GM18907 (cell line): Measurements from ENCODE around the gene ABCA4.

Source experiments
- ATAC-seq: cut with Tn5 transposase; IDR thresholded peaks from one replicate; pipeline ENCODE4 v1.9.1; 2021; ENCODE audit warnings: mild to moderate bottlenecking, moderate library complexity; ENCODE audit not compliant: unreplicated experiment

The ABCA4 gene

DNA sequence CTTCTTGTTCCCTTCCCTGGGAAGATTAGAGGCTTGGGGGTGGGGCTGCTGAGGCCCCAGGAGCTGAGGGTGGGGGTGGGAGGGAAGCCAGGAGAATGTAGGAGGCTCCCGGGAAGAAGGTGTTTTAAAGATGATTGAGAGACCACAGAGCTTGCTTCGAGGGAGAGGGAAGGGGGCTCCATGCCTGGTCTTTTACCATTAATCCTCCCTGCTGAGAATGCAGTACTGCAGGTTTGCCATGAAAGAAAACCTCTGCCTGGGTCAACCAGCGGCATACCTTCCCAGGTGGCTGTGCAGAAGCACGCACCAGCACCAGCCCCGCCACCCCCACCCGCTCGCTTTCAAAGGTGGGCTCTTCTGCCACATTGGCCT lies 15.4 kb downstream of the ABCA4 start:
- no peak for ATAC-seq

DNA sequence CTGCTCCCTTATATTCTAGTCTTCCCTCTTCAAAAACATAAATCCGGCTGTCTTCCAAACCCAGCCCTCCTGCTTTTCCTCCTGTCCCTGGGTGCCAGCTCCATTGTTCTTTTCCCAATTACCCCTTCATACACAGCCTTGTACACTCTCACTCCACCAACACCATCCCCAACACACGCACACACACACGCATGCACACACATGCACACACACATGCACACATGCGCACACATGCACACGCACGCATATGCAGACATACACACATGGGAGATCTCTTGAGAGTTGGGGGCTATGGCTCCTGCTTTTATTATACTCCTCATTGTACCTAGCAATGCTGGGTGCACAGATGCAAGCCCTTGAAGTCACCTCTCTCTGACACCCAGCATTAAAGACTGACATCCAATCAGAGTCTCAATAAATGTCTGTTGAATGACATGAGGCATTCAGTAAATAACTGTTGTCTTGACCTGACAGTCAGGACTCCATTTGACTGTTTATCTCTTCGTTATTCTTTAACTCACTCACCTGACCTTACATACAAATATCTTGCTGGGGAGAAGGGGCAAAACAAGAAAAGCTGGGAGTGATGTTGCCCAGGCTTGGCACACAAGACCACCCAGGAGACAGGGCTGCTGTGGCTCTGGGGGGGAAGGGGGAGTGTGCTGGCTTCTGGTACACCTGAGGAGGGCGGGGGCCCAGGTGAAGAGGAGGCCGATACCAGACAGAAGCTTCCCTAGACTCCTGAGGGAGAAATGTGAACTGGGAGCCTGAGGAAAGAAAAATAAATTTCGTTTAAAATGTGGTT lies 16.0 kb downstream of the ABCA4 start:
- no peak for ATAC-seq

DNA sequence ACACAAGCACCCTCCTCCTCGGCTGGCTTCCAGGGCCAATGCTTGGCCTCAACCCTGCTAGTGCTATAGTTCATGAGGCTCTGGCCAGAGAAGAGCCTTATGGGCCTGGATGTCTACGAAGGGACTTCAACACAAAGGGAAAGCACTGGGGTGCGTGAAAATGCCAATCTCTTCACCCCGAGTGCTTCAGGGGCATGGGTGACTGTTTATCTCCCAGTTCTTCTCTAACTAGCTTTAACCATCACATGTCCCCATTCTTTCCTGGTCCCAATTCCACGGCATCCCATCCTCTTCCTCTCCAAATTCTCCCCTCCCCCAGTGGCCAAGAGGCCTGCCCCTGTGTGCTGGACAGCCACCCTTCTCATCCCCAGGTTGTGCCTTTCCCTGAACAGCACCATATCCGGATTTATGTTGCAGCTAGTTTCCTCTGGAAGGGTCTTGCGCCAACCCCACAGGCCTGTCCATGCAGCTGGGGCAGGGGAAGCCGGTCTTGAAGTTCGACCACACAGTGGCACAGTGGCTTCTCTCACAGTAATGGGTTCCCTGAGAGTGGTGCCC lies 16.7 kb downstream of the ABCA4 start:
- no peak for ATAC-seq

DNA sequence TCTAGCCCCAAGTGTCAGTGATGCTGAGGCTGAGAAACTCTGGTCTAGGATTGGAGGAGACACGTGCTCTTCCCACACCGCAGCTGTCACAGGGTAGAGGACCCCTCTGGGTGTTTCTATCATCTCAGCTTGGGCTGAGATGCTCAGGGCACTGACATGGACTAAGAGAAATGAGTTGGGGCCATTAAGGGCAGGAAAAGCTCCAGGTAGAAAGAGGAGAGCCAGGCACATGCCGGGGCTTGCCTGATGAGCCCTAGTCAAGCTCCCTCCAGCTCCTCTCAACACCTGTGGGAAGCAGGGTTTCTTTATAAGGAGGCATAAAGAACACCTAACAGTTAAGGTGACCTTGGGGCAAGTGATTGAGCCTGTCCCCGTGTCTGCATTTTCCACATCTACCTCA lies 17.3 kb downstream of the ABCA4 start:
- no peak for ATAC-seq

GRCh38 chr1:94101613-94102525 lies 19.1 kb downstream of the ABCA4 start:
- ATAC-seq: no peak

DNA sequence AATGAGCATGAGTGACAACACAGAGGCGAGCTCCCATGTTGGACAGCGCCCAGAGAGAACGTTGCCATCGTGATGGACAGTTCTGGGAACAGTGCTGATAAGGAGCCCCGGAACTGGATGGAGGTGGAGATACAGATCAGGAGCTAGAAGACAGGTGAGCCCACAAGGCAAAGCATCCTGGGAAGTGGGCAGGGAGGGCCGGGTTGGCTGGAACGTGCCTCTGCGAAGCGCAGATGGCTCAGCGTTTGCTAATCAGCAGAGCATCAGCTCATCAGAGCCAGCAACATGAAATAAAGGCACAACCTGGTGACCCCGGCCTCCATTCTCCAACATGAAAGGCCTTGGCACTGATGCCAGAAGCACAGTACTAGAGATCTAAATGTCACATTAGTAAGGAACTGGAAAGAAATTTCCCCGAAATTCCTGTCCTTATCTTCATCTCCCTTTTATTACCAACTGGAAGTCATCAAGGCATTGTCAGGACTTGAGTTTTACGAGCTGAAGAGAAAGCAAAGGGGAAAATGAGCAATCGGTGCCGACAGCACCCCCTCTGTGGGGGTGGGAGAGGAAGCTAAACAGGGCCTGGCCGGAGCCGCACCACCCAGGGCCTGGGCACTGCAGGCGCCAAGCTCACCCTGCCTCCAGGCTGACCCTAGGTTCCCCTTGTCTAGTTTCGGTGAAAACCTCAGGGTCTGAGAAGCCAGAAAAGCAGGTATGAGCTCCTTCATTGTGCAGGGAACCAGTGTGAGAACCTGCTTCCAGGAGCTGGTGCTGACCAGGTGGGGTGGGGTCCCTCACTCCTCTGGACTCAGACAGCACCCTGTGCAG lies 19.9 kb downstream of the ABCA4 start:
- ATAC-seq: no peak

DNA sequence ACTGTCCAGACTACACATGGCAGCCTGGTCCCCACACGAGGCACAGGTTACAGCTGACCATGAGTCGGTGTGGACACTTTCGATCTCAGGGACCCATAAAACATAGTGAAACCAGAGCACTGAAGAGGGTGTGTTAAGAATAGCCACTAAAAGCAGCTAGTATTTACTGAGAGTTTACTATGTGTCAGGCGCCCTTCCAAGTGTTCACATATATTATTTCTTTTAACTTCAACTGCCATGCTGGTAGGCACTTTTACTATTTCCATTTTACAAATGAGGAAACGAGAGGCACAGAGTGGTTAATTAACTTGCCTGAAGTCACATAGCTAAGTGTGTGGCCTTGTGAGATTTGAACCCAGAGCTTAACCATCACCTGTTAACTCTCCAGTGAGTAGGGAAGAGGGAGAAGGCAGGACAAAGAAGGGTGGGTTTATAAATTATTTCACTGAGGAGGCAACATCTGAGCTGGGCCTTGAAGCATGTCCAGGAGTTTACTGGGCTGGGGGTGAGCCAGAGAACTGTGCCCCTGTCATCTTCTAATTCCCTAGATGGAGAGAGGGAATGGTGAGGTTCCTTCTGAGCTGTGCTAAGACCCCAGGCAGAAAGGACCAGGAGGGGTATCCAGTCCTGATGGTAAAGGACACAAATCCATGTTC lies 20.7 kb downstream of the ABCA4 start:
- no peak for ATAC-seq

DNA sequence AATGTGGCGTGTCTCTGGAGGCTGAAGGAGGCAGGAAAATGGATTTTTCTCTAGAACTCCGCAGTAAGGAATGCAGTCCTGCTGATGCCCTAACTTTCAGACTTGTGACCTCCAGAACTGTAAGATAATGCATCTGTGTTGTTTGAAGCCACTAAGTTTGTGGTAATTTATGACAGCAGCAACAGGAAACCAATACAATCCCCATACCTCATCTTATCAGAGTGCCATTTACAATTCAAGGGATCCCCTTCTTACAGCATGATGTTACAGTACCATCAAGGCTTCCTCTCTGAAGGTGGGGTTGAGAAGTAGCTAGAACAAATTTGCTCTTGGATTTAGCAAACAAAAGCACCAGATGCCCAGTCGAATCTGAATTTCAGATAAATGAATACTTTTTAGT lies 21.6 kb downstream of the ABCA4 start:
- no peak for ATAC-seq

DNA sequence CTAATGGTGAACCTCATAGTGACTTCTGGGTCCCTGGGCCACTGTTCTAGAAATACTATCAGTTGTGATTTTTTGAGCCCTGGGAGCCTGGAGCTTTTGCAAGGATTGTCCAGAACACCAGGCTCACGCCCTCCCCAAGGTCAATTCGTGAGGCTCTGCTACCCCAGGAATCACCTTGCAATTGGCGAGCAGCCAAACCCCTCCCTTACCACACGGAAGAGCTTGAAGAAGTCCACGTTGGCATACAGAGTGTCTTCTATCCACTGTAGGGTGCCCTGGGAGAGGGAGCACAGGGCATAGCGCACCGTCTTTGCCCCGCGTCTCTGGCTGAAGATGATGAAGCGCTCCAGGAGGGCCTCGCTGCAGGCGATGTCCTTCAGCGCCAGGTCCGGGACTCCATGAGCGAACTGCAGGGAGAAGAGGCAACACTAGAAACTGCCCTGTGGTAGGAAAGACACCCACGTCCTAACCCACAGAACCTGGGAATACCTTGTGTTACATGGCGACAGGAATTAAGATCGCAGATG lies 22.3 kb downstream of the ABCA4 start:
- ATAC-seq: no peak

DNA sequence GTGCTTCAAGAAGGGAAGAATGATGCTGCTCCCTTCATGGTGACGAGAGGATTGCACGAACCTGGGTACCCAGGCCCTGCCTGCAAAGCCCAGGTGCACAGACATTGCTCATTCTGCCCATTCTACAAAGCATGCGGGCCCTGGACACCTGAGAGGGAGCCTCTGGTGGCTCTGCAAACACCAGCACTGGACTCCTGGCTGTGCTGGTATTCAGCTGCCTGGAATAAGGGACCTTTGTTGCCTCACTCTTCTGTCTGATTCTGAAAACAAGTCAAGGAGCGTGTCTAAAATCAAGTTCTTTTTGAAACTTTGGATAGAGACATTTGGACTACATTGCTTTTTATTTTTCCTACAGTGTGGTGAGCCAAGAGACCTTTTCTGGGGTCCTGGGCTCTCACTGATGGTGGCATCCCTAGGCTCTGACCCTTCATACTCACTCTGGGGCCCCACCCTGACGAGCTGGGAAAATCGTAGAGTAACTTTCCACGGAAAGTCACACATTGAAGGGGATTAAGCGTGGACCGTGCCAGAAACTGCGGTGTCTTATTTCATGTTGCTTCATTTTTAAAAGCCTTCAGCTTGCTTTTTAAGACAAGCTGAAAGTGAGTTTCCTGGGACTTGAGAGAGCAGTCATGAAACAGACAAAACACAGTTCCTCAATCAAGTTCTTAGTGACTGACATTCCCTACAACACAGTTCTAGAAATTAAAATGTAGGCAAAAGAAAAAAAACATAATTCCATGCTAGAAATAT lies 24.0 kb downstream of the ABCA4 start:
- ATAC-seq: no peak

DNA sequence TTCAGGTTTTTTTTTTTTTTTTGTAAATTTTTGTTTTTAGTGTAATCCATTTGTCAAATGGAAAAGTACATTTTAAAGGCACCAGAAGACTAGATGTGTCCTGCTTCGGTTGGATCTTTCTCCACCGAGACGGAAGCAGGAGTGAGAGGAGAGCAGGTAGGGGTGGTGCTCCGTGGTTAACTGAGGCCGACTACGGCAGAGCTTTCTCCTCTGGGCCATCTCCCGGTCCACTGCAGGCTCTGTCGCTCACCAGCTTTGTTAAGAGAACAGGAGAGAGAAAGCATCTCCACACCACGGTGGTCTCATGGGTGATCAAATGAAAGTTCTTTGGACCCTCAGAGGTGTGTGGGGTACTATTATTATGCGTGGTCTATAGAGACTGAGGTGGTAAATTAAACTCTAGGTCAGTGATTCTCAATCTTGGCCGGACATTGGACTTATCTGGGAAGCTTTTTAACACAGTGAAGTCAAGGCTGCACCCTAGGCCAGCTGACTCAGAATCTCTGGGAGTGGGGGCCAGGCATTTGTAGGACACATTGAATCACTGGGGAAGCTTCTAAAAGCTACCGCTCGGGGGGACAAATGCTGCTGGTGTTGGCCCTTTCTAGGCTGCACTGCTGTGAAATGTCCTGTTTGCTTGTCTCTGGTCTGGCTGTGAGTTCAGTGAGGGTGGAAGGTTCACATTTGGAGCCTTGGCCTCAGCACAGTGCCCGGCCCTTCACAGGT lies 25.0 kb downstream of the ABCA4 start:
- ATAC-seq: no peak

DNA sequence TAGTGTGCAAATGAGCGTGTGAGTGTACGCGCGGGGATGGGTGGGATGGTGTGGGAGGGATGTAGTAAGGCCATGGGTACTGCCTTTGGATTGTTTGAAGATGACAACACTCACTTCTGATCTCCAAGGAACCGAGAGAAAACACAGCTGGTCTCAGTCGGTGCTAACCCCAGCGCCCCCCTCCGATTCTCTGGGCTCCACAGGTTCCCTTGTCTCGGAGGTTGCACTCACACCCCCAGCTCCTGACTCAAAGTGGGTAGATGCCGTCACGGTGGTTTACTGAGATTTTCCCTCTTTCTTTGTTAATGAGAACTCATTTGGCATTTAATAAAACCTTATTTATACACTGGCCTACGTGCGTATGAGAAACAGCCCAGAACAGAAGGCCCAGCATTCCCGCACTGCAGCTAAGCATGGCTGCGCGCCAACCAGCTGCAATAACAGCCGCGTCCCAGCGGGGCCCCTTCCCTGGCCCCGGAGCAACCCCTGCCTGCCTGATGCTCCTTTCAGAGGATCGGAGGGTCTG lies 25.8 kb downstream of the ABCA4 start:
- ATAC-seq: no peak

DNA sequence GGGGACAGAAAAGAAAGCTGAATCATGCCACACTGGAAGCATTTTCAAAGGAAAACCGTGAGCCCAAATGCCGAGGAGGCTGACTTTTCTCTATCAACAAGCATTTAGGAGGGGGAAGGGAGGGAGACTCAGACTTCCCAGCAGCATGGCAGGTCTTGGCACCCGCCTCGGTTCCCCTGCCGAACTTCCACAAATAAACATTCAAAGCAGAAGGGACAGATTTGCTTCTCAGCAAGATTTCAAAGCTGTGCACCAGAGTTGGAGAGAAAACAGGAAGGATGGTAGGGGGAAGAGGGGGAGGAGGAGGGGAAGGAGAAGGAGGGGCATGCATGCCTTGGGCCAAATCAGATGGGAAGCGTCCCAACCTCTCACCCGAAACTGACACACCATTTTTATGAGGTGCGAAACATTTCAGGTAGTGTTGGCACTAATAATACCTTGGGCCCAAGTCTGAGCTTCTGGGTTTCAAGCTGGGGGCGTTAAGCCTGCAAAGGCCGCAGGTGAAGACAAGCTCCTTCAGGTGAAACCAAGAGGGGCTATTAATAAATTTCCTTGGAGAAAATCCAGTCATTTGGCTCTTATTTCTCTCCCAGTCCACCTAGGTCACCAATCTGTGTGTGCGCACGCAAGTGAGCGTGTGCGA lies 26.4 kb downstream of the ABCA4 start:
- no peak for ATAC-seq

DNA sequence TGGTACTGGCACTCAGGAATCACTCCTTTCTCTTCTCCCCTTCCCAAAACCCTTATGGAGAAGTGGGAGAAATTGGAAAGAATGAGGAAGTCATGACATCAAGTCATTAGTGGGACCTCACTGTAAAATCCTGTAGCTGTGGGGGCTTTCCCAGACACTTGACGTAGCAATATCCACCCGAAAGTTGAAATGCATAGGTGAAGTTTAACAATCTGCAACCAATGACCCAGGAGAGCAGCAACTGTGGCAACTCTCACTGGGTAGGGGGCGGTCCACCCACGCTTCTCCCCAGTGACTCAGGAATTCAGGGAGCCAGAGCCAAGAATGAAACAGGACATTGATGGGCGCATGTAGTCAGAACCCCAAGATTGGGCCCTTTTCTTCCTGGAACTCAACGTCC lies 27.0 kb downstream of the ABCA4 start:
- no peak for ATAC-seq

DNA sequence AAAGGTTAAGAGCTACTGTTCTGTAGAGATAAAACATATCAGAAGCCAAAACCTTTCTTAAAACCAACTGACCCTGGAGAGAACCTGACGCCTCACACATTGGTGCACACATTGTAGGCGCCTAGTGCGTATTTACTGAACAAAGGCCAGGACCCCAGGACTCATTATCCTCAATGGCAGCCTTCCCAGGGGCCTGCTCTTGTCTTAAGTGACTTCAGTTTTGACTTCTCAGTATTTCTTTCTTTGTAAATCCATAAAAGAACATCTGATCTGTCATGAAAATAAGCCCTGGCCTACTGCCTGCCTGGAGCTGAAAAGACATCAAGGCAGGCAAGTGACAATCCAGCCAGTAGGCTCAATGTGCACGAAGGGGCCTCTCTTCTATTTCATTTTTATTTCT lies 27.6 kb downstream of the ABCA4 start:
- no peak for ATAC-seq

GRCh38 chr1:94092210-94092613 lies 28.7 kb downstream of the ABCA4 start:
- ATAC-seq: no peak

- no peak for ATAC-seq
Observed at GRCh38 chr1:94090761-94091160, 30.2 kb downstream of the ABCA4 start.

DNA sequence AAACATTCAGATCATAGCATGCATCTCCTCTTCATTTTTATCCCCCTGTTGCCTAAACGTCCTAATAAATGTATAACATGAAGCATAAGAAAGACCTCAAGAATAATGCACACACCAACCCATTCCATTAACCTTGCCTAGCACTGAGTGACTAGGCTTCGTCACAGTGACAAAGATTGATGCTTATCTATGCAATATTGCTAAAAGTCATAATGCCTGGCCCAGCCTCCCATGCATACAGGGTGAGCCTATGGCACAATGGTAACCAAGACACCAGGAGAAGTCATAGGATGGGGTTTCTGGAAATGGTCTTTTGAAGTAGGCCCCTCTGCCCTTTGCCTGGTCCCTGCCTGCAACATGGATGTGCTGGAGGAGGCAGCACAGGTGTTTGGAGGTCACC lies 33.8 kb downstream of the ABCA4 start:
- ATAC-seq: no peak
